K562 (cell line): ENCODE results near the gene MYO1D. TPM values are rescaled to one million over a fixed set of nuclear protein-coding genes. Genes with fewer than 3 reads are reported as not detected.

Source experiments
- LCOR ChIP-seq: sonication (generic); formaldehyde crosslinking; IDR thresholded peaks from 2 replicates; pipeline ENCODE4 v1.8.0; 2022; ENCODE audit warnings: mild to moderate bottlenecking, missing genetic modification reagents
- MYBL2 ChIP-seq, 2 experiments: fragments of 450-650 bp in 1 of 2; sonication (generic) in 1 of 2; formaldehyde crosslinking in 1 of 2; IDR thresholded peaks; 2 replicates each; pipeline versions ENCODE4 v1.6.1 to v1.8.1; 2017 to 2022; ENCODE audit warnings: borderline replicate concordance in 1 of 2, inconsistent platforms in 1 of 2, low read depth in 1 of 2, mild to moderate bottlenecking in 1 of 2, missing genetic modification reagents in 1 of 2, moderate library complexity in 1 of 2
- PTTG1 ChIP-seq: fragments of 450-650 bp; IDR thresholded peaks from 2 replicates; pipeline ENCODE4 v1.6.1; 2016; ENCODE audit warnings: low read depth, mild to moderate bottlenecking, missing genetic modification characterization, missing compliant biosample characterization
- ZNF23 ChIP-seq: fragments of 250-450 bp; sonication (Bioruptor Pico); IDR thresholded peaks from 2 replicates; pipeline ENCODE4 v1.4.0; 2020; ENCODE audit warnings: mild to moderate bottlenecking
- polyA plus RNA-seq, 8 experiments: library from polyadenylated mRNA; depleted of rRNA in 4 of 8; stranded (reverse) in 5 of 8; unstranded in 3 of 8; fragments of >200 nt; fragmentation: Nextera tagmentation in 2 of 8; fragmentation: Illumina TruSeq in 1 of 8; extraction: Ambion mirVana in 2 of 8; extraction: Trizol in 1 of 8; gene quantifications; 2 replicates each; pipeline versions ENCODE4 v1.2.1 to v1.2.3, GENCODE V29; 2011 to 2014; ENCODE audit warnings: inconsistent platforms in 1 of 8, missing spikeins in 1 of 8
- total RNA-seq, 7 experiments: library from RNA; depleted of rRNA in 6 of 7; stranded (reverse); fragments of >200 nt in 6 of 7; fragmentation: Illumina TruSeq in 2 of 7; extraction: Trizol in 2 of 7; gene quantifications; 2 replicates each; pipeline versions ENCODE4 v1.2.1 to v1.2.3, GENCODE V29; 2011 to 2021; ENCODE audit warnings: low replicate concordance in 1 of 7
- TF ChIP-seq, protein P1 (sequence below): fragments of 450-650 bp; IDR thresholded peaks from 2 replicates; pipeline ENCODE4 v1.7.0; 2016; ENCODE audit warnings: borderline replicate concordance
- TF ChIP-seq, protein P2 (sequence below): fragments of 200-800 bp; sonication (Bioruptor generic); IDR thresholded peaks from 2 replicates; pipeline ENCODE4 v1.6.1; 2017; ENCODE audit warnings: missing genetic modification characterization, missing compliant biosample characterization
- TF ChIP-seq, protein P3 (sequence below): fragments of 250-450 bp; sonication (Bioruptor Pico); IDR thresholded peaks from 2 replicates; pipeline ENCODE4 v1.4.0; 2020; ENCODE audit warnings: mild to moderate bottlenecking, moderate library complexity
- TF ChIP-seq, protein P4 (sequence below): fragments of 250-450 bp; sonication (Bioruptor Pico); IDR thresholded peaks from 2 replicates; pipeline ENCODE4 v1.8.0; 2021; ENCODE audit warnings: moderate library complexity, mild to moderate bottlenecking, inconsistent platforms
- TF ChIP-seq, protein P5 (sequence below), 2 experiments: fragments of 450-650 bp in 1 of 2; sonication (generic) in 1 of 2; formaldehyde crosslinking in 1 of 2; IDR thresholded peaks; 2 replicates each; pipeline versions ENCODE4 v1.7.1 to v1.9.0; 2016 to 2022; ENCODE audit warnings: inconsistent platforms in 1 of 2, mild to moderate bottlenecking in 1 of 2, missing genetic modification reagents in 1 of 2

The MYO1D gene
- total and polyA plus RNA-seq, 9 of the 15 experiments (the other 6 are each of a cell fraction or from before 2014, with no cell fraction given) = 2.1 to 71.2 (median 45.4) TPM

DNA sequence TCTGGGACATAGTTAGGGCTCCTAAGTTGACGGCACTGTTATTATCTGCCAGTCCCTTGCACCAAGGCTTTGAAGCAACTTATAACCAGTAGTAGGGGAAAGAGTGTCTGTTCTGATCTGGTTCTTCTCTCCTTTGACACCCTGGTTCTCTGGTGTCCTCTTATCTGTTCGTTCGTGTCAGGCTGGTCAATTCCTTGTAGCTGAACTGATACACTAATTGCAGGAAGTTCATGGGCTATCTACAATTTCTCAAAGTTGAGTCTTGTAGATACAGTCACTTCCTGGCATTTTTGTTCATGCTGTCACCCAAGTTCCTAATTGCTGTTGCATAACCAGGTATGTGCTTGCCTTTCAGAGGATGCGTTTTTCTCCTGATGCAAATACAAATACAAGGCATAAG lies 17.3 kb upstream of the MYO1D start (continued):
- no peak for TF ChIP-seq LCOR (CRISPR knock-in tag)
- TF ChIP-seq, protein P1, sequence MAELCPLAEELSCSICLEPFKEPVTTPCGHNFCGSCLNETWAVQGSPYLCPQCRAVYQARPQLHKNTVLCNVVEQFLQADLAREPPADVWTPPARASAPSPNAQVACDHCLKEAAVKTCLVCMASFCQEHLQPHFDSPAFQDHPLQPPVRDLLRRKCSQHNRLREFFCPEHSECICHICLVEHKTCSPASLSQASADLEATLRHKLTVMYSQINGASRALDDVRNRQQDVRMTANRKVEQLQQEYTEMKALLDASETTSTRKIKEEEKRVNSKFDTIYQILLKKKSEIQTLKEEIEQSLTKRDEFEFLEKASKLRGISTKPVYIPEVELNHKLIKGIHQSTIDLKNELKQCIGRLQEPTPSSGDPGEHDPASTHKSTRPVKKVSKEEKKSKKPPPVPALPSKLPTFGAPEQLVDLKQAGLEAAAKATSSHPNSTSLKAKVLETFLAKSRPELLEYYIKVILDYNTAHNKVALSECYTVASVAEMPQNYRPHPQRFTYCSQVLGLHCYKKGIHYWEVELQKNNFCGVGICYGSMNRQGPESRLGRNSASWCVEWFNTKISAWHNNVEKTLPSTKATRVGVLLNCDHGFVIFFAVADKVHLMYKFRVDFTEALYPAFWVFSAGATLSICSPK = no peak
- TF ChIP-seq, protein P2, sequence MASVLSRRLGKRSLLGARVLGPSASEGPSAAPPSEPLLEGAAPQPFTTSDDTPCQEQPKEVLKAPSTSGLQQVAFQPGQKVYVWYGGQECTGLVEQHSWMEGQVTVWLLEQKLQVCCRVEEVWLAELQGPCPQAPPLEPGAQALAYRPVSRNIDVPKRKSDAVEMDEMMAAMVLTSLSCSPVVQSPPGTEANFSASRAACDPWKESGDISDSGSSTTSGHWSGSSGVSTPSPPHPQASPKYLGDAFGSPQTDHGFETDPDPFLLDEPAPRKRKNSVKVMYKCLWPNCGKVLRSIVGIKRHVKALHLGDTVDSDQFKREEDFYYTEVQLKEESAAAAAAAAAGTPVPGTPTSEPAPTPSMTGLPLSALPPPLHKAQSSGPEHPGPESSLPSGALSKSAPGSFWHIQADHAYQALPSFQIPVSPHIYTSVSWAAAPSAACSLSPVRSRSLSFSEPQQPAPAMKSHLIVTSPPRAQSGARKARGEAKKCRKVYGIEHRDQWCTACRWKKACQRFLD (CRISPR knock-in tag) = no peak
- TF ChIP-seq MYBL2 (IDR thresholded peaks at IDR 0.05; ENCODE audit: low read depth) = no peak
- TF ChIP-seq MYBL2 (CRISPR knock-in tag; IDR thresholded peaks at IDR 0.05; ENCODE audit: borderline replicate concordance) = no peak
- TF ChIP-seq, protein P3, sequence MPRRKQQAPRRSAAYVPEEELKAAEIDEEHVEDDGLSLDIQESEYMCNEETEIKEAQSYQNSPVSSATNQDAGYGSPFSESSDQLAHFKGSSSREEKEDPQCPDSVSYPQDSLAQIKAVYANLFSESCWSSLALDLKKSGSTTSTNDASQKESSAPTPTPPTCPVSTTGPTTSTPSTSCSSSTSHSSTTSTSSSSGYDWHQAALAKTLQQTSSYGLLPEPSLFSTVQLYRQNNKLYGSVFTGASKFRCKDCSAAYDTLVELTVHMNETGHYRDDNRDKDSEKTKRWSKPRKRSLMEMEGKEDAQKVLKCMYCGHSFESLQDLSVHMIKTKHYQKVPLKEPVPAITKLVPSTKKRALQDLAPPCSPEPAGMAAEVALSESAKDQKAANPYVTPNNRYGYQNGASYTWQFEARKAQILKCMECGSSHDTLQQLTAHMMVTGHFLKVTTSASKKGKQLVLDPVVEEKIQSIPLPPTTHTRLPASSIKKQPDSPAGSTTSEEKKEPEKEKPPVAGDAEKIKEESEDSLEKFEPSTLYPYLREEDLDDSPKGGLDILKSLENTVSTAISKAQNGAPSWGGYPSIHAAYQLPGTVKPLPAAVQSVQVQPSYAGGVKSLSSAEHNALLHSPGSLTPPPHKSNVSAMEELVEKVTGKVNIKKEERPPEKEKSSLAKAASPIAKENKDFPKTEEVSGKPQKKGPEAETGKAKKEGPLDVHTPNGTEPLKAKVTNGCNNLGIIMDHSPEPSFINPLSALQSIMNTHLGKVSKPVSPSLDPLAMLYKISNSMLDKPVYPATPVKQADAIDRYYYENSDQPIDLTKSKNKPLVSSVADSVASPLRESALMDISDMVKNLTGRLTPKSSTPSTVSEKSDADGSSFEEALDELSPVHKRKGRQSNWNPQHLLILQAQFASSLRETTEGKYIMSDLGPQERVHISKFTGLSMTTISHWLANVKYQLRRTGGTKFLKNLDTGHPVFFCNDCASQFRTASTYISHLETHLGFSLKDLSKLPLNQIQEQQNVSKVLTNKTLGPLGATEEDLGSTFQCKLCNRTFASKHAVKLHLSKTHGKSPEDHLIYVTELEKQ (CRISPR knock-in tag) = no peak
- TF ChIP-seq, protein P4, sequence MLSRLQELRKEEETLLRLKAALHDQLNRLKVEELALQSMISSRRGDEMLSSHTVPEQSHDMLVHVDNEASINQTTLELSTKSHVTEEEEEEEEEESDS (CRISPR knock-in tag) = no peak
- TF ChIP-seq, protein P5, sequence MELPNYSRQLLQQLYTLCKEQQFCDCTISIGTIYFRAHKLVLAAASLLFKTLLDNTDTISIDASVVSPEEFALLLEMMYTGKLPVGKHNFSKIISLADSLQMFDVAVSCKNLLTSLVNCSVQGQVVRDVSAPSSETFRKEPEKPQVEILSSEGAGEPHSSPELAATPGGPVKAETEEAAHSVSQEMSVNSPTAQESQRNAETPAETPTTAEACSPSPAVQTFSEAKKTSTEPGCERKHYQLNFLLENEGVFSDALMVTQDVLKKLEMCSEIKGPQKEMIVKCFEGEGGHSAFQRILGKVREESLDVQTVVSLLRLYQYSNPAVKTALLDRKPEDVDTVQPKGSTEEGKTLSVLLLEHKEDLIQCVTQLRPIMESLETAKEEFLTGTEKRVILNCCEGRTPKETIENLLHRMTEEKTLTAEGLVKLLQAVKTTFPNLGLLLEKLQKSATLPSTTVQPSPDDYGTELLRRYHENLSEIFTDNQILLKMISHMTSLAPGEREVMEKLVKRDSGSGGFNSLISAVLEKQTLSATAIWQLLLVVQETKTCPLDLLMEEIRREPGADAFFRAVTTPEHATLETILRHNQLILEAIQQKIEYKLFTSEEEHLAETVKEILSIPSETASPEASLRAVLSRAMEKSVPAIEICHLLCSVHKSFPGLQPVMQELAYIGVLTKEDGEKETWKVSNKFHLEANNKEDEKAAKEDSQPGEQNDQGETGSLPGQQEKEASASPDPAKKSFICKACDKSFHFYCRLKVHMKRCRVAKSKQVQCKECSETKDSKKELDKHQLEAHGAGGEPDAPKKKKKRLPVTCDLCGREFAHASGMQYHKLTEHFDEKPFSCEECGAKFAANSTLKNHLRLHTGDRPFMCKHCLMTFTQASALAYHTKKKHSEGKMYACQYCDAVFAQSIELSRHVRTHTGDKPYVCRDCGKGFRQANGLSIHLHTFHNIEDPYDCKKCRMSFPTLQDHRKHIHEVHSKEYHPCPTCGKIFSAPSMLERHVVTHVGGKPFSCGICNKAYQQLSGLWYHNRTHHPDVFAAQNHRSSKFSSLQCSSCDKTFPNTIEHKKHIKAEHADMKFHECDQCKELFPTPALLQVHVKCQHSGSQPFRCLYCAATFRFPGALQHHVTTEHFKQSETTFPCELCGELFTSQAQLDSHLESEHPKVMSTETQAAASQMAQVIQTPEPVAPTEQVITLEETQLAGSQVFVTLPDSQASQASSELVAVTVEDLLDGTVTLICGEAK (IDR thresholded peaks at IDR 0.05) = peak; percentile 28; the same call in 1 of the 2 replicates
- TF ChIP-seq, protein P5 (CRISPR knock-in tag; IDR thresholded peaks at IDR 0.05) = no peak
- TF ChIP-seq ZNF23 (CRISPR knock-in tag) = no peak
- no peak for TF ChIP-seq PTTG1
